Left ventricle myocardium superior (tissue), 1 donor: ENCODE results near the gene TRAPPC11. TPM values are rescaled to one million over a fixed set of nuclear protein-coding genes. Genes with fewer than 3 reads are reported as not detected.
A peak's percentile ranks its signal among the peaks of the same experiment; 100 is the strongest.

Source experiments
- ATAC-seq: fragments of 200-7000 bp; cut with Tn5 transposase; one replicate; pipeline ENCODE4 v1.9.1; 2020; ENCODE audit warnings: mild to moderate bottlenecking, moderate library complexity
- DNase-seq: peaks from one replicate; pipeline ENCODE4 v3.0.0-alpha.2; 2020
- intact Hi-C: fragments of 100-400 bp; cut with micrococcal nuclease; formaldehyde crosslinking; loops from one replicate; pipeline ENCODE4 v1.11.0; 2022
- total RNA-seq: library from RNA; stranded (reverse); fragmentation: NEBNext Ultra II Directional; extraction: Animal tissue kit (Norgen Biotek cat#: 25700); gene quantifications from one replicate; pipeline ENCODE4 v1.2.1, GENCODE V29; 2021
- donor health status: DM: no; HTN: yes; CAD: no; lungs with severe emphysema.

The TRAPPC11 gene
- total RNA-seq, 1 donor from 2014 or later, result 17.0 TPM

- intact Hi-C loops, result no loop called here
- ATAC-seq, result no peak
- no peak for DNase-seq
These were observed 22.6 kb upstream of the TRAPPC11 start for GRCh38 chr4:183636503-183636902.

- intact Hi-C loops, result no loop called here
- no peak for DNase-seq
- no peak for ATAC-seq
These were observed 22.2 kb upstream of the TRAPPC11 start for GRCh38 chr4:183636923-183637322.

GRCh38 chr4:183637461-183637860 lies 21.6 kb upstream of the TRAPPC11 start:
- DNase-seq, result no peak
- no peak for ATAC-seq
- intact Hi-C loops, result no loop called here

GRCh38 chr4:183638436-183638835 lies 20.7 kb upstream of the TRAPPC11 start:
- intact Hi-C loops, result no loop called here
- no peak for DNase-seq
- no peak for ATAC-seq

- ATAC-seq (no peak), DNase-seq (no peak)
- intact Hi-C loops, result no loop called here
These were observed 19.8 kb upstream of the TRAPPC11 start for GRCh38 chr4:183639291-183639690.

- ATAC-seq (no peak), DNase-seq (no peak)
- intact Hi-C loops, result no loop called here
These were observed 13.8 kb upstream of the TRAPPC11 start for GRCh38 chr4:183645326-183645725.

- ATAC-seq (no peak), DNase-seq (no peak)
- intact Hi-C loops, result no loop called here
These were observed 1.5 kb upstream of the TRAPPC11 start for GRCh38 chr4:183657564-183657963.

GRCh38 chr4:183658362-183659028 lies 598 bp upstream of the TRAPPC11 start:
- intact Hi-C loops, result no loop called here
- DNase-seq (peak; percentile 50), ATAC-seq (peak; percentile 56)

GRCh38 chr4:183659872-183660242 lies 764 bp downstream of the TRAPPC11 start:
- intact Hi-C loops, result no loop called here

GRCh38 chr4:183666088-183666487 lies 7.0 kb downstream of the TRAPPC11 start:
- intact Hi-C loops, result no loop called here
- ATAC-seq (no peak), DNase-seq (no peak)

More at GRCh38 chr4:183659872-183660242, 764 bp downstream of the TRAPPC11 start:
- DNase-seq (no peak), ATAC-seq (no peak)

- ATAC-seq (no peak), DNase-seq (no peak)
- intact Hi-C loops, result no loop called here
These were observed 11.2 kb downstream of the TRAPPC11 start for GRCh38 chr4:183670251-183670650.

- ATAC-seq (no peak), DNase-seq (no peak)
- intact Hi-C loops, result no loop called here
These were observed 12.0 kb downstream of the TRAPPC11 start for GRCh38 chr4:183670960-183671555.

GRCh38 chr4:183674153-183674552 lies 15.1 kb downstream of the TRAPPC11 start:
- no peak for ATAC-seq

GRCh38 chr4:183675625-183676024 lies 16.5 kb downstream of the TRAPPC11 start:
- intact Hi-C loops, result no loop called here
- no peak for DNase-seq
- no peak for ATAC-seq

More at GRCh38 chr4:183674153-183674552, 15.1 kb downstream of the TRAPPC11 start:
- DNase-seq, result no peak
- intact Hi-C loops, result no loop called here

- ATAC-seq (no peak), DNase-seq (no peak)
- intact Hi-C loops, result no loop called here
These were observed 22.0 kb downstream of the TRAPPC11 start for GRCh38 chr4:183681119-183681518.

GRCh38 chr4:183686461-183686860 lies 27.4 kb downstream of the TRAPPC11 start:
- intact Hi-C loops, result no loop called here
- DNase-seq (no peak), ATAC-seq (no peak)

- ATAC-seq, result no peak
- DNase-seq, result no peak
- intact Hi-C loops, result no loop called here
These were observed 29.1 kb downstream of the TRAPPC11 start for GRCh38 chr4:183688216-183688615.

- ATAC-seq (no peak), DNase-seq (no peak)
- intact Hi-C loops, result no loop called here
These were observed 31.9 kb downstream of the TRAPPC11 start for GRCh38 chr4:183691006-183691405.

- ATAC-seq, result no peak
- no peak for DNase-seq
- intact Hi-C loops, result no loop called here
These were observed 32.8 kb downstream of the TRAPPC11 start for GRCh38 chr4:183691897-183692296.

GRCh38 chr4:183698909-183699308 lies 39.8 kb downstream of the TRAPPC11 start:
- intact Hi-C loops, result no loop called here
- DNase-seq, result no peak
- ATAC-seq, result no peak

- no peak for DNase-seq
These were observed 41.3 kb downstream of the TRAPPC11 start for GRCh38 chr4:183700407-183700806.

More at GRCh38 chr4:183700407-183700806, 41.3 kb downstream of the TRAPPC11 start:
- ATAC-seq, result no peak
- intact Hi-C loops, result no loop called here
